Activated naive CD8-positive, alpha-beta T cell treated with anti-CD3 and anti-CD28 coated beads, Interleukin-2, amount 50 U/mL, for 16 hours (primary cell): Measurements from ENCODE around the gene SAMM50.
"Not testable (repeated sequence)": the region's sequence is repeated elsewhere in the genome, so short reads cannot be mapped to it uniquely, and the experiment has no call there.

ENCODE experiments used
- DNase-seq: peaks from one replicate; pipeline ENCODE4 v3.0.0-alpha.2; 2020; ENCODE audit warnings: low read depth, low spot score

SAMM50 gene

DNA sequence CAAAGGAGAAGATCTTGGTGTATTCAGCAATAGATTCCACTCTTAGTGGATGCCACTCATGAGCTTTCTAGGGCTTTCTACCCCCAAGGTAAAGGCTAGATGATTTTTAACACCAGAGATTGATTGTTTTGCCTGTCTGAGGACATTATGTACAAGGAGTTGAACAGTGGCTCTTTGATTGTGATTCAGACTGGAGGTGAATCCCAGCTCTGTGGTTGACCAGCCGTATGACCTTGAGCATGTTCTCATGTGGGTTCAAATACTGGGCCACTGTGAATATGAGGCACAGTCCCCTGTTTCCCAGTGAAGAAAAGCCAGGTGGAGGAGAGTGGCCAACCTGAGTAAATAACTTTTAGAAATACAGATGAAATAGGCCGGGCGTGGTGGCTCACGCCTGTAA, 44.9 kb downstream of the SAMM50 start:
- no peak for DNase-seq

DNA sequence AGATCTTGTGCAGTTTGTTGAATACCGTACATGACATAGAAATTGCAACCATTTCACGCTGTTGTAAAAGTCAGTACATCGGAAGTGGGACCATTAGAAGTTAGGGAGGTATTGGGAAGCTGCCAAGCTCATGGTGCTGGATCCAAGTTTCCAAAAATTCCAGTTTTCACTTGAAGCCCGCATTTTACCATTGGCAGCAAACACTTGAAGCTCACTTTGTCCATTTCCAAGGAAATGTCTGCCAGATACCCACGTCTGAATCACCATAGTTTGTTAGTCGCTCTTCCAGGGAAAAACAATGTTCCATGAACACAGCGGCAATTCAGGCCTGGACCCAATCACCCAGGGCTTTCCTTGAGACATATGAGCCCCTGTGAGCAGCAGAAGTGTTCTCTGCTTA, 46.3 kb downstream of the SAMM50 start:
- no peak for DNase-seq

DNA sequence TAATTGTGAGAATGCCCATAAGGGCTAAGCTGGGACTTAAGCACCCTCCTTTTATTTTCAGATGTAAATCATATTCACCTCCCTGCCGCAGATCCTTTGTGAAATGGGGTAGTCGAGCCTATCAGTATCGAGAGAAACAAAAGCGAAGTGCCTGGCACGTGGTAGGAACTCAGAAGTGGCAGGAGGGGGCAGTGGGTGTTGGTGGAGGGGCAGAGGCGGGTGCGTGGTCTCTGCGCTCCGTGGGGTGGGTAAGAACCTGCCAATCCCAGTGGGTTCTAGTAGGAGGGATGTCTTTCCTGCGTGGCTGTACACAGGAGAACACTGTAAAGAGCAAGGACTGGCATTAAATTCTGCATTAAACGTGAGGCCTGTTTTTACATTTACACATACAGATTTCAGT, 47.1 kb downstream of the SAMM50 start:
- no peak for DNase-seq

DNA sequence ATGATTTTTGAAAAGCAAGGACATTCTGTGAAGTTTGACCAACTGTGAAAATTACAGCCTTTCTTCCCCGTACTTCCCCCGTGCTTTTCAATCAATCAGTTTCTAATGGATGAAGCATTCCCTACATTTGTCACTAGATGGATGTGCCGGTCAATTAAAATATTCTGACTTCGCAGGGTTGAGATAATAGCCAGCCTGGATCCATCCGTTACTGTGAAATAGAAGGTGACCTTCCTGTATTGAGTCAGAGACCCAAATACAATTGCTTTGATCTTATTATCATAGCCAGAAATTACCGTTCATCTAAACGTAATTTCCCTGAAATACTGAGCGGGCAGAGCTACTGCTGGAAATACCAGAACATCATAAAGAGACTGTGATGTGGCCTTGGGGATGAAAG, 47.8 kb downstream of the SAMM50 start:
- no peak for DNase-seq

DNA sequence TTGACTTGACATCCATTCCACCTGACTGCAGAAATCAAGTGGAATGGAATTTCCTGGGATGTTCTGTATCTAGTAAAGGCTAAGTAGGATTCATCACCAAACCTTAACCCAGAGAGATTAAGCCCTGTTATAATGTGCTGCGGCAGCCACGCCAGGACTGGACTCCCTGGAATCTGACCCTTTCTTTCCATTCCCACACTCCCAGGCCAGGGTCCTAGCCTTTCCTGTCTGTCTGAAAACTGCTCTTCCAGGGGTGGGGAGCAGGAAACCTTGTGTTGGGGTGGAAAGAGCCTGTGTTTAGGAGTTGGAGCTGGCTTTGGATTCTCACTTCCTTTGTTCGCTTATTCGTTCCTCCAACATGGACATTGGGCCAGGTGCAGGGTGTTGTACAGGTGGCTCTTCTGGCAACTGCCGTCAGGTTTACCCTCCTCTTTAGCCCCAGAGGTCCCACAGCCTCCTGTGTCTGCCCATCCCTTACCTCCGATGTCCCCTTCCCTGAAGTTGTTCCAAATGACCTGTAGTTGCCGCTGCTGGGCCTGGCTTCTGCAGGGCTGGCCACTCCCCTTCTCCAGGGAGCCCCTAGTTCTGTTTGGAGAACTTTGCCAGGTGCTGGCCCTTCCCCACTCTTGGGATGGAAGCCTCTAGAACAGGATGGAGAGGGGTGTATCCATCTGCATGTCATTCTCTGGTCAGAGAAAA, 48.3 kb downstream of the SAMM50 start:
- DNase-seq, result no peak

DNA sequence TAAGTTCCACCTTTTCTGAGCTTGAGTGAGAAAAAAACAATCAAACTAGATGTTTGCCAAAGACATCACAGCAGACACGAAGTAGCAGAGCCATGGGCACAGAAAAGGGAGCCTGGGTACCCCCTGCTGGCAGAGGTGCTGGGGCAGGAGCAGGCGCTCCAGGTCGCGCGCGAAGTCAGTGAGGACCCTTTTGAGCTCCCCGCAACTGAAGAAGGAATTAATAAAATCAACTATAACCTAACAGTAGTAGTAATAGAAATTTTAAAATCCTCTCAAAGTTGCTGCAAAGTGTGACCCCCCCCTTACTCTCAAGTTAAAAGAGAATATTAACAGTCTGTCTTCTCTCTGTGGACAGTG, 48.8 kb downstream of the SAMM50 start:
- DNase-seq, result no peak

DNA sequence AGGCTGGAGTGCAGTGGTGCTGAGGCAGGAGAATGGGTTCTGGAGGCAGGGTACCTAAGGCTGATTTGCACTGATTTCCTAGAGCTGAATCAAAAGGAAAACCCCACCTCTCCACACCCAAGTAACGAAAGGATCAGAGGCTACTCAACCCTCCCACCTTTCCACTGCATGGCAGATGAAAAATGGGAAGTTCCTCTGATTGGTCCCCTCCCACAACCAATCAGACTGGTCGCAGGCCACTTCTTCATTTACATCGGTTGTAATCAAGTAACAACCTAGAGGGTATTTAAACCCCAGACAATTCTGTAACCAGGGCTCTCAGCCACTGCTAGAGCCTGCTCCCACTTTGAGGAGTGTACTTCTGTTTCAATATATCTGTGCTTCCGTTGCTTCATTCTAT, 50.3 kb downstream of the SAMM50 start:
- DNase-seq, result no peak

DNA sequence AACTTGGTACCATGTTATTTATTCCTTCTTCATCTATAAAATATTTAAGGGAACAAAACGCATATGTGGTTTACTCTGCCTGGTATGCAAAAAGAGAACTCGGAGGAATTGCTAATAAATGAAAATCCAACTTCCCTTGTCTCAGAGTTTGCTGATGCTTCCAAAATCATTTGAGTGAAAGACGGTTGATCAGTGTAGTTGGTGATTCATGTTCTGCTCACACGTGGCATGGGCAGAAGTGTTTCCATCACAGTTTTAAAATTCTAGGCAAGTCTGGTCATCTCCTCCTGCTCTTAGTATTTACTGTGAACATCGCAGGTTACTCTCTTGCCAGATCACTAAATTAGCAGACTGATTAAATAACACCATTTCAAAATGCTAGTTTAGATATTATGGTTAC, 56.9 kb downstream of the SAMM50 start:
- DNase-seq, result no peak

DNA sequence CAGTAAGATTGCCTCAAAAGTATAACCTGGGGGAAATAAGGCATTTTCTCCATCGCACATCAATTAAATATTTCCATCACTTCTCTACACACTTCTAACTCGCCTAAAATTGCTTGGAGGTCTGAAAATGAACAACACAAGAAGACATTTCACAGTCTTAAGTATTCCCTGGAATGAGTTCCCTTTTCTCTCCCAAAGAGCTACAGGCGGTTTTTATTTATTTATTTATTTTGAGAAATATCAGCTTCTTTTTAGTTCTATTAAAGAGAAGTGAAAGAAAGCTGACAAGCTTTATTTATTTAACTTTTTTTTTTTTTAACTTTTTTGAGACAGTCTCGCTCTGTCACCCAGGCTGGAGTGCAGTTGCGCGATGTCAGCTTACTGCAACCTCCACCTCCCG, 57.3 kb downstream of the SAMM50 start:
- DNase-seq, result no peak

DNA sequence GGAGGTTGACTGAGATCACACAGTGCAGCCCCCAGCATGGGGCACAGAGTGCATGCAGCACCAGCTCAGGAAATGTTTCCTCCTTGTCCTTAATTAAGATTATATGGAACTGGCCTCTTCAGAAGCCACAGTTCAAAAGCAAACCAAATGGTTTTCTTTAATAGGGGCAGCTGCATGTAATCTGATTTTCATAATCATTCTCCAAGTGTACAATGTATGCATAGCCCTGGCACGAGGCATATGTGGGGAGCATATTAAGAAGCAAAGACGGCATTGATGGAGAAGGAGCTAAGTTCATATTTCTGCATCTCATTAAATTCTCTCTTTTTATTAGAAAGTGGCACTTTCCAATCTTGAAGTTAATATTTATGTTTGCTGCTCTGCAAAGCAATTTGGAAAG, 59.0 kb downstream of the SAMM50 start:
- no peak for DNase-seq

DNA sequence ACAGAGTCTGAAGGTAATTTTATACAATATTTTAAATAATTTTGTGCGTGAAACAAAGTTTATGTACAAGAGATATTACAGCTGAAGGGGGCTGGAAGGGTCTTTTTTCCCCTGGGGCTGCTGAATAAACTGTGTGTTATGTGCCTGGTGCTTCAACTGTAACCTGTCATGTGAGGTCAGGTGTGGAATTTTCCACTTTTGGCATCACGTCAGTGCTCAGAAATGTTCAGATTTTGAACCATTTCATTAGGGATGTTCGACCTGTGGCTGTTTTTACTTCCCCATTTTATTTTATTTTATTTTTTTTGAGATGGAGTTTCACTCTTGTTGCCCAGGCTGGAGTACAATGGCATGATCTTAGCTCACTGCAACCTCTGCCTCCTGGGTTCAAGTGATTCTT, 61.3 kb downstream of the SAMM50 start:
- not testable (repeated sequence) for DNase-seq

DNA sequence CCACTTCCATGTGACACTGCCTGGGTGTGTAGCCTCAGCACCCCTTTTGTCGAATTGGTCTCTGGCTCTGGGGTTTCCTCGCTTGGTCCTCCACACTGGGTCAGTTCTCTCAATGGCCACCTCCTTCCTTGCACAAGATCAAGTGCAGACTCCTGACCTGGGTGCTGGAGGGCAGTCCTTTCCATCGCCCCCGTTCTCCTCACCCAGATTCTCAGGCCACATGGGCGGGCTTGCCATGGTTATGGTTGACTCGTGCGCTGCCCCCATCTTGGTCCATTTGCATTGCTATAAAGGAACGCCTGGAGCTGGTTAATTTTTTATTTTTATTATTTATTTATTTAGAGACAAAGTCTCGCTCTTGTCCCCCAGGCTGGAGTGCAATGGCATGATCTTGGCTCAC, 63.4 kb downstream of the SAMM50 start:
- DNase-seq, result no peak

DNA sequence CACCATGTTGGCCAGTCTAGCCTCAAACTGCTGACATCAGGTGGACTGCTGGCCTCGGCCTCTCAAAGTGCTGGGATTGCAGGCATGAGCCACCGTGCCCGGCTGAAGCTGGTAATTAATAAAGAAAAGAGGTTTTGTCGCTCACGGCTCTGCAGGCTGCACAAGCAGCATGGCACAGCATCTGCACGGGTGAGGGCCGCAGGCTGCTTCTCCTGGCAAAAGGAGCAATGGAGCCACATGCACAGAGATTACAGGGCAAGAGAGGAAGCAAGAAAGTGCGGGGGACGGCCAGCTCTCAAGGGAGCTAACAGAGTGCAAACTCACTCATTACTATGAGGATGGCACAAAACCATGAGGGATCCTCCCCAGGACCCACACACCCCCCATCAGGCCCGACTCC, 64.2 kb downstream of the SAMM50 start:
- no peak for DNase-seq

DNA sequence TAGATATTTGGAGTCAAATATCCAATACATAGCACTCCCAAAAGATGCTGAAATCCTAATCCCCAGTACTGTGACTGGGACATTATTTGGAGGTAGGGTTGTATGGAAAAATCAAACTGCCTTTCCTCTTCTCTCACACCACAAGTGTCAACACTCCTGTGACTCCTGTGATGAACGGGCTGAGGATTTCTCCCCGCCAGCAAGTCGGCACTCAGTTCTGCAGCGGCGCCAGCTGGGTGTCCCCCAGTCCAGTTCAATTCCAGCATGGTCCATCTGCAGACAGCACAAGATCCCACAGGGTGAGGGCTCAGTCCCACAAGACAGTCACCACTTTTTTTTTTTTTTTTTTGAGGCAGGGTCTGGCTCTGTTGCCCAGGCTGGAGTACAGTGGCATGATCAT, 64.6 kb downstream of the SAMM50 start:
- no peak for DNase-seq

DNA sequence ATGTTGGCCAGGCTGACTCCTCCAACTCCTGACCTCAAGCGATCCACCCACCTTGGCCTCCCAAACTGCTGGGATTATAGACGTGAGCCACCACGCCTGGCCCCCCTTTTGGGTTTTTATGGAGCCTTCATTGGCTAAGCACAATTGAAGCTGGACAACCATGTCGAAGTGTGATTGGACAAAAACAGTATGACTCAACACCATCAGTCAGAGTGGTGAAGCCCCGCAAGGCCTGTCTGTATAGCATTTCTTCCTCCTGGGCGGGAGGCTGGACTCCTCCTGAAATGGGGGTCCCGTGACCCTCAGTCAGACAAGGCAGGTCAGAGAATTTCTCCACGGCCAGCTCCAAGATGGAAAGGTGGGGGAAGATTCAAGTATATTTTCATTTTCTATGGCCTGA, 65.7 kb downstream of the SAMM50 start:
- no peak for DNase-seq

DNA sequence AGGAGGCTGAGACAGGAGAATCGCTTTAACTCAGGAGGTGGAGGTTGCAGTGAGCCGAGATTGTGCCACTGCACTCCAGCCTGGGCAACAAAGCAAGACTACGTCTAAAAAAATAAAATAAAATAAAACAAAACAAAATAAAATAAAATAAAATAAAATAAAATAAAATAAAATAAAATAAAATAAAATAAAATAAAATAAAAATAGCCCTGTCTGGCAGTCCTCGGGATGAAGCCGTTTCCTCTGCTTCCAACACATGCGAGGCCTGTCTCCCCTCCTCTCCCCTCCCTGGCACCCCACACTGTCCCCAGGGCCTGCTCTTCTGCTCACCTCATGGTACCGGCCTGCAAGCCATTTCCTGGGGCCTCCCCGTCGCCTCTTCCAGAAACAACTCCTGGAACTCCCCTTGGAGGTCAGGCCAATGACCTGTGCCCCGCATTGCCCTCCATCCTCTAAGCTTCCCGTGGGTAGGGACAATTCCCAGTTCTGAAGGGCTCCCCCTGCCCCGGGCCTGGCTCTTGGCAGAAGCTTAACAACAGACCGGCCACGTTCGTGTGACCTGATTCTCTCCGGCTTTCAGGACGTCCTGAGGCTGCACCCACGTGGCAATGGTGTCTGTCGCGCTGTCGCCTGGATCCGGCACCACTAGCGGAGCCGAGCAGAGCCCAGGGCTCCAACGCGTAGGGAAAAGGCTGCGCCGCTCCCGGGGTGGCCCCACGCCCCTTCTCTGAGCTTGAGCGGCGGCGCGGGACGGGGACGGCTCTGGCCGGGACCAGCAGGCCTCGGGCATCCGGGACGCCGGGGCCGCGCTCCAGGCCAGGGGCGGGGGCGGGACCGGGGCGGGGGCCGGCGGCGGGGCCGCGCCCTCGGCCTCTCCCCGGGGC, 68.4 kb downstream of the SAMM50 start:
- no peak for DNase-seq

DNA sequence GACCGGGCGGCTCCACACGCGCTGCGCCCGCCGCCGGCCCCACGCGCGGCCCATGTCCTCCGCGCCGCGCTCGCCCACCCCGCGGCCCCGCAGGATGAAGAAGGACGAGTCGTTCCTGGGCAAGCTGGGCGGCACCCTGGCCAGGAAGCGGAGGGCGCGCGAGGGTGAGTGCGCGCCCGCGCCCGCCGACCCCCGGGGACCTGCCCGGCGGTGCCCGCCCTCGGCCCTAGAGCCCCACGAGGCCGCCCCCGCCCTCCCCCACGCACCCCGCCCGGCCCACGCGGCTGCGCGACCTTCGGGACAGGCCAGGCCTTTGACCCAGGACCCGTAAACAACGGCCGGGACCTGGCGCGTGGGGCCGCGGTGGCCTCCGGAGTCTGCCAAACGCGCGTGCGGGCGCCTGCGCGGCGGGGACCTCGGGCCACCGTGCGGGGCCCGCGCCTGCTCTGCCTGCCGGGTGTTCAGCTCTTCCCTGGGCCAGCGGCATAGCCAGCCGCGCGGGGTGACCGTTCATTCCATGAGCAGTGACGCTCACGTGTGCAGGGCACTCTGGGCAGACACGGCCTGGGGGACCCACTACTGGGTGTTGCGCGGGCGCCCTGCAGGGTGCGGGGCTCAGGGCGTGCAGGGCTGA, 69.2 kb downstream of the SAMM50 start, which contains the start of gene PARVB:
Gene PARVB (plus strand): TSS at position 15 of the 634 bp plus-strand sequence. CDS start 38 bp downstream, at position 53.
- no peak for DNase-seq

DNA sequence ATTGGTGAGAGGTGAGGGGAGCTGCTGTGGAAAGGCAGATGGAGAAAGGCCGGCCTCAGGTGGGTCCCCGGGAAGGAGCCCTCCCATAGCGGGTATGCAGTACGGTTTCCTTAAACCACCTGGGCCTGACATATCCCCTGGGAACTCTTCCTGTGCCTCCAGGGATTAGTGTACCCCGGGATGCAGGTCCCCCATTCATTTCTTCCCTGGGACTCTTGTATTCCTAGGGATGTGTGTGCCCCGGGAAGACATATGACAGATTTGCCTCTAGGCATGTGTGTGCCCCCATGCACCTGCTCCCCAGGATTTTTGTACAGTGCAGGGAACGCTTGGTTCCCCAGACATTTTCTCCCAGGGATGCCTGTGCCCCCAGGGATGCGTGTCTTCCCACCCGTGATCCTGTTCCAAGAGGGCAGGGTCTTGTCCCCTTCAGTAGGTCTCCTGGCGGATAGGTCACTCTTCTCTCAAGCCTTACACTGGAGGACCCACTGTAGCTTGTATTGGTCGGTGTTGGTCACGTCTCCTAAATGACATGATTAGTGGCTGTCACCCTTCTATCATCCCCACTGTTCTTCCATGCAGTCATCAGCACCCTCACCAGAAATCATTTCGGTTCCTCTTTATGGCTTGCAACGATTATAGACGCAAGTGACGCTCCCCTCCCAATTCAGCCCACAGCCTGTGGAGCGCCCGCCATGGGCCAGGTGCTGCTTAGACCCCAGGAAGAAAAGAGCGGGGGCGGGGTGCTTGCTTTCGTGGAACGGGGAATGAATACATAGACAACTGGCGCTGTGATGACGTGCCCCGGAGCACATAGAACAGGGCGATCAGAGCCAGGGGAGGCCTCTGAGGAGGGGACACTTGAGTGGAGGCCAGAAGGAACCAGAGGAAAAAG, 70.2 kb downstream of the SAMM50 start:
- no peak for DNase-seq

DNA sequence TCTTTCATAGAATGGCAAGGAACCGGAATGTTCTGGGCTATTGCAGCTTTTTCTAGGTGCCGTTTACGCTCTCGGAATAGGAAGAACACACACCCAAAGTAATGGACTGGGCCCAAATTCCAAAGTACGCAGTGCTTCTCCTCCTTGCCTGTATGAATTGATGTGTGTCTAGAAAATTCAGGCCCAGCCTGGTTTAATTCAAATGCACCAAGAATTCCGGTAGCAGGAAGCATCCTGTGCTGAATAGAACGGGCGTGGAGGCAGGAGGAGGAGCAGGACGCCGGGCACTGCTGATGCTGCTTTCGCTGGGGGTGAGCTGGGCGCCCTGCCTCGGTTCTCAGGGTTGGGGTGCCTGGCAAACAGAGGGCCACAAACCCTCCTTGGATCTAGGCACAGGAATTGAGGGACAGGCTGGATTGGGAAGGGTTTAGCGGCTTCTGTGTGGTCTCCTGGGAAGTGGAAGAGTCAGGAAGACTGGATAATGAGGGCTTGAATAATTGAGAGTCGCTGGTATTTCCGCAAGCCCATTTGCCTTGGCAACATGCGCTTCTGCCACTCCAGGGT, 70.9 kb downstream of the SAMM50 start:
- DNase-seq, result no peak

DNA sequence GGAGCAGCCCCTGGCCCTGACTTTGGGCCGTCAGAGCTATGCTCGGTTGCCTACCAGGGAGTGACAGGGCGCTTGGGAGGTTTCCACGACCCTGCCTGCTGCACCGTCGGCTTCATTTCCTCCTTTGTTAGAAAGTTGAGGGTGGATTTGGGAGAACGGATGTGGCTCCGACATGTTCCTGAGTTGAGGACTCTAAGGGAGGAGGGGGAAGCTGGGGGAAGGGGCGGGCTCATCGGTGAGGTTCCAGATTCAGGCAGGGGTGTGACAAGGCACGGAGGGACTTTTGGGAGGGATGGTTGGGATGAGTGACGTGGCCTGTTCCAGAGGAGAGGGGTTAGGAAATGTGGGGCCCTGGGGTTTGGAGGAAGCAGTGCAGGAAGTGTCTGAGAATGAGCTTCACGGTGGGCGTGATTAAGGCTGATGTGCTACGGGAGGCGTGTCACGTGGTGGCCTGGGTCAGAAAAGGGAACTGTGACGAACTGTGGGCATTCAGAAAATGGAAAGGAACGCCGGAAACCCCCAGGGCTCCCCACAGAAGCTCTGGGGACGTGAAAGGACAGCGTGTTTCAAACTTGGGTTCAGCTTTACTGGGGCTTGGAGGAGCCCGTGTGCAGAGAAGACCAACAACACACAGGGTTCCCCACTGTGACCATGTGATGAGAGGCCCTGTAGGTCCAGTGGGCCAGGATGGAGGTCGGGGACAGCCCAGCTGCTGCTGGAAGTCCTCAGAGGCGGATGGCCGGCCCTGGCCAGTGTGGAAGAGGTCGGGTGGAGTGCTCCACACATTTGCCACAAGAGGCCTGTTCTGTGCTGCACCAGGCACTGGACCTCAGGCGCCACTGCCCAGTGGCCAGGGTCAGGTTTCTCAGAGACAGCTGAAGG, 71.6 kb downstream of the SAMM50 start:
- no peak for DNase-seq
